Activated naive CD4-positive, alpha-beta T cell treated with anti-CD3 and anti-CD28 coated beads, Interleukin-2, amount 50 U/mL, for 72 hours (primary cell): Measurements from ENCODE around the gene DIS3L2. TPM values are rescaled to one million over a fixed set of nuclear protein-coding genes. Genes with fewer than 3 reads are reported as not detected.

Experiments used
- ATAC-seq, 2 donors: fragments of 150-1000 bp; cut with Tn5 transposase; 2 replicates each; pipeline ENCODE4 v1.10.0; 2021; ENCODE audit warnings: mild to moderate bottlenecking in 2 of 2, moderate library complexity in 2 of 2
- DNase-seq, 2 donors: peaks; one replicate each; pipeline ENCODE4 v3.0.0; 2021 to 2022; ENCODE audit warnings: low spot score in 2 of 2
- H3K27ac Mint-ChIP-seq, 2 donors: one replicate each; pipeline ENCODE4 v1.8.0; 2022; ENCODE audit warnings: mild to moderate bottlenecking in 2 of 2, mixed read lengths in 2 of 2
- H3K36me3 Mint-ChIP-seq, 2 donors: one replicate each; pipeline ENCODE4 v1.8.0; 2022; ENCODE audit warnings: mixed read lengths in 2 of 2
- H3K9me3 Mint-ChIP-seq, 2 donors: one replicate each; pipeline ENCODE4 v1.8.0; 2022; ENCODE audit warnings: mixed read lengths in 2 of 2
- total RNA-seq, 2 donors: library from RNA; stranded (reverse); gene quantifications; one replicate each; pipeline ENCODE4 v1.2.3, GENCODE V29; 2022

The DIS3L2 gene
- total RNA-seq, 2 donors from 2014 or later: 19.9 to 44.0 TPM

DNA sequence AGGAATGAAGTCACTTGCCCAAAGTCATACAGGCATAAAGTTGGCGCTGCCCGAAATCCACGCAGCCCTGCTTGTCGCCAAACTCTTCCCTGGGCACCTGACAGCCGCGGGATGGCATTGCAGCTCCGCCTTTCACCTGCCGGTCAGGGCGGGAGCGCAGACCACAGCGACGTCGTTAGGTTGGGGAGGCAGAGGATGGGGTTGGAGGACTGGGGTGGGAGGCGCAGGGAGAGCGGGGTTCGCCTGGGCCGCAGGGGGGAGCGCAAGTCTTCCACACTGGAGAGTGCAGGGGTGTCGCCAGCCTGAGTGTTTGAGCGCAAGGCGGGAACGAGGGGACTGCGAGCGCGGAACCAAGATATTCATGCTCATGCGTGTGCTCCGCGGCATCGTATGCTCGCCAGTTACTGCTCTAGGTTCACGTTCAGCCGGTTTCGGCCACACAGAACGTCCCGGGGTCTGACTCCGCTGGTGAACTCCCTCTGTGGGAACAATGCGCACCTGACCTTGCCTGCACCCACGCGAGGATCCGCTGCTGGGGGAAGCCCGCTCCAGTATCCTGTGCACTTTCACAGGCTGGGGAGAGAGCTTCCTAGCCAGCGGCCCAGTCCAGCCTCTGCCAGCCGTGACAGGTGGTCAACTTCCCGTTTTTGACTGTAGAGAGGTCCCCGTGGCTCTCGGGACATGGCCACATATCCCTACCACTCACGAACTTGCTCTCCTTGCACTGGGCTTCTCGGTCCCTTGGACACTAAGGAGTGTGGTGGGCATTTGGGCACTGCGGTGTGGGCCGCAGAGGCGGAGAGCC lies 34.5 kb upstream of the DIS3L2 start:
- no peaks in the 10 kb centered on the region for H3K36me3 Mint-ChIP-seq
- DNase-seq (peak in 1 of 2 donors; percentile 51), ATAC-seq (peak; percentile 20 to 27)

DNA sequence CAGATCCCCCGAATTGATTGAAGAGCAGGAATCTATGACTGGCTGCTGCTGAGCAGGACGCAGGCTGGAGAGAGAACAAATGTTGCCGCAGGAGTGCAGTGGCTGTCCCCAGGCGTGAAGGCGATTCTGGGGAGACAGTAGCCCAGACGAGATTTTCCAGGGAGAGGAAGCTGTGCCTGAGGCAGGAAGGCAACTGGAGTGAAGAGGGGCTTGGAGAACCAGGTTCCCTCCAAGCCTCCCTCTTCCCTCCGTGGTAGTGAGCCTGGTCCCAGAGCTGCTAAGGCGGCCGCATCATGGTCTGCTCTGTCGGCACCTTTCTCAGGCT lies 34.0 kb upstream of the DIS3L2 start:
- no peaks in the 10 kb centered on the region for H3K9me3 Mint-ChIP-seq
- no peaks in the 10 kb centered on the region for H3K36me3 Mint-ChIP-seq
- H3K27ac Mint-ChIP-seq: no peak overlapping the region
- DNase-seq: peak in 1 of 2 donors; percentile 21
- no peak for ATAC-seq

More for the DNA sequence above, 34.5 kb upstream of the DIS3L2 start:
- Mint-ChIP-seq H3K27ac (no peak overlapping the region), H3K9me3 (no peaks in the 10 kb centered on the region)

DNA sequence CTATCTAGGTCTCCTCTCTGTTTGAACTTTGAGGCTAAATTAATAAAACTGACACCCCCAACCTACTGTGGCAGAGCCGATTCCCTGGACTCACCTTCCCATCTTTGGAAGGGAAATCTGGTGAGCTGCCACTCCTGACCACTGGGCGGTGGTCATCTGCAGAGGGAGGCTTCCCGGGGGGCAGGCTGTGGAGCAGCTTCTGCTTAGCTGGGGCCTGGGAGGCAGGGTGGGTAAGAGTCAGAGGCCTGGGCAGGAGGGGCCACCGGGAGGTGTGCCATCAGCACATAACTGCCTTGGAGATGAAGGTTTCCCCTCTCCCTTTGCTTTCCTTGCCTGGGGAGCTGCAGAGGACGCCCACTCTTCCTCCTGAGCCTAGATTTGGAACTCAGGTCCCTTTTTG lies 33.0 kb upstream of the DIS3L2 start:
- Mint-ChIP-seq H3K27ac (no peak overlapping the region), H3K9me3 (no peaks in the 10 kb centered on the region), H3K36me3 (no peaks in the 10 kb centered on the region)
- peak in 1 of 2 donors; percentile 25 for DNase-seq
- ATAC-seq: no peak

DNA sequence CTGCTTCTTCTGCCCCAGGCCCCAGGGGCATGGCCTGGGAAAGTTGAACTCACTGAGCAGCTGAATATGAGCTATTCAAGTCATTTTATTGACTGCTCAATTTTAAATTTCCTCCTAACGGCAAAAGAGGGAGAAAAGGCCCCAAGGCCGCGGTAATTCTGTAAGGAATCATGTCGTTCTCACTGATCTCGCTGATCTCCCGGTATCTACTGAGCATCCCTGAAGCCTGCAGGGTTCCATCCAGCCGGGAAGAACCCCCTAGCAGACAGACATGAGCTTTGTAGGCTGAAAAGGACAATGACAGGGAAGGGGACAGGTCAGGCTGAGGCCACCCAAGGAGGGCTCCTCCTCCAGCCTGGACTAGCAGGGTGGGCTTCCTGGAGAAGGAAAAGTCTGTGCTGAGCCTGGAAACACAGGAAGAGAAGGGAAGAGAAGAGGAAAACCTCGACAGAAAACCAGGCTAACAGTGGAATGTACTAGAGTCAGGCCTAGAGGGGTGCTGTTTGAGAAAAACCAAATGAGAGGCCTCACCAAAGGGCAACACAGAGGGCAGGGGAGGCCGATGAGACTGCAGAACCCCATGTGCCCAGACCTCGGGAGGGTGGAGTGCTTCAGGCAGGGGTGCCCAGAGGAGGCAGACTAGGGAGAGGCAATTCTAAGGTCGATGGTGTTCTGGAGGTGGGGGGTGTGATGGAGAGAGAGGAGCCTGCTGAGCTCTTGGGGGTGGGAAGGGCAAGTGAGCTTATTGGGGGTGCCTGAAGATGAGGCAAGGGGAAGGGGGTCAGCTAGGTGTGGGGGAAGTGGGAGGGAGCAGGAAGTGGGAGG lies 32.4 kb upstream of the DIS3L2 start:
- DNase-seq (peak in 1 of 2 donors; percentile 44), ATAC-seq (no peak)
- Mint-ChIP-seq H3K27ac (no peak overlapping the region), H3K9me3 (no peaks in the 10 kb centered on the region), H3K36me3 (no peaks in the 10 kb centered on the region)

DNA sequence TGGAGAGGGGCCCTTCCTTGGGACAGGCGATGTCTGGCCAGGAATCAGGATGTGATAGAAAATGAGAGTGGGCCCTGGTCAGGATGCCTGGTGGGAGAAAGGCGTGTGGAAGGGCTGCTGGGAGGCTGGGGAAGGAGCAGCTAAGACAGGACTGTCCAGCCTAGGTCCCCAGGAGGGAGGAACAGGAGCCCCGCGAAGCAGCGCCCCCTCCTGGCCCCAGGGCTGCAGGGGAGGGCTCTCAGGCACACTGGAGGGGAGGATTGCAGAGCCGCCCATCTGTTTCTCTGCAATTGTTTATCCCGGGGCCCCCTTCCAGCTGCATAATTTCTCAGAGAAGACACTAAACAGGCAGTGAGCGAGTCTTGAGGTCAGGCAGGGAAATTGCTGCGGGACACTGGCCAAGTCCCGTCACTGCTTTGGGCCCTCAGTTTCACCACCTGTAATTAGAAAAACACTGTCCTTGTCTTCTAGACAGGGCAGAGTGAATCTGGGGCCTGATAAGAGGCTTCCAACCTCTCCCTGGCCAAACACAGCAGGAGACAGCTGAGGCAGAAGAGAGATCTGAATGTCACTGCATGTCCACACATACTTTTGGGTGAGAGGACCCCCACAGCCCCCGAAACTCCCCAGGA lies 31.4 kb upstream of the DIS3L2 start:
- peak; percentile 37 to 60 for DNase-seq
- H3K27ac Mint-ChIP-seq: no peak overlapping the region

DNA sequence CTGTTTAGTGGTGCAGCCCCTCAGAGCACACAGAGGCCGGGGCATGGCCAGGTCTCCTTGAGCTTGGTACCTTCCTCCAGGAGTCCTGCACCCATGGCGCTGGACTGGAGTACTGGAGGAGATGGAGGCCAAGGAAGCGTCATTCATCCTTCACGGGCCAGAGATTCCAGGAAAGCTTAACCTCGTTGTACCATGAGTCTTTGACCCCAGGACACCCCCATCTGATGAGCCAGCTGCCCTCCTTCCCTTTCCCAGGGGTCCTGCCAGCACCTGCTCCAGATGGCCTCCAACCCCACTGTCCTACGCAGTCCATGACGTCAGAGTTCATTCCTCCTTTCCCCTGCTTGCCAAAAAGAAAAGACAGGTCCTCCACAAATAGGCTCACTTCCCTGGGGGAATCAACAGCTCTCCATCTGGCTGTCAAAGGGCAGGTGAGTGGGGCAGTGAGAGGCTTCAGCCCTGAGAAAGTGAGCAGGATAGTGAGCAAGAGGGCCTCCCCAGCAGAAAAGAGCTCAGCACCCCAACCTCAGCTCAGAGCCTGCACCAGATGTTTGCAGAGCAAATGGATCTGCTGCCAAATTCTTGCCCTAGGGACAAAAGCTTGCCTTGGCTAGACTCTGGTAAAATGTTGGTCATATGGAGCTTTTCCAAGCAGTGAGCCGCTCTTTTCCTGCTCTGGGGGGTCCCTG lies 30.8 kb upstream of the DIS3L2 start:
- Mint-ChIP-seq H3K36me3 (no peaks in the 10 kb centered on the region), H3K9me3 (no peaks in the 10 kb centered on the region), H3K27ac (no peak overlapping the region)
- DNase-seq (peak in 1 of 2 donors; percentile 23), ATAC-seq (no peak)

More for the DNA sequence above, 31.4 kb upstream of the DIS3L2 start:
- Mint-ChIP-seq H3K9me3 (no peaks in the 10 kb centered on the region), H3K36me3 (no peaks in the 10 kb centered on the region)
- ATAC-seq: no peak

DNA sequence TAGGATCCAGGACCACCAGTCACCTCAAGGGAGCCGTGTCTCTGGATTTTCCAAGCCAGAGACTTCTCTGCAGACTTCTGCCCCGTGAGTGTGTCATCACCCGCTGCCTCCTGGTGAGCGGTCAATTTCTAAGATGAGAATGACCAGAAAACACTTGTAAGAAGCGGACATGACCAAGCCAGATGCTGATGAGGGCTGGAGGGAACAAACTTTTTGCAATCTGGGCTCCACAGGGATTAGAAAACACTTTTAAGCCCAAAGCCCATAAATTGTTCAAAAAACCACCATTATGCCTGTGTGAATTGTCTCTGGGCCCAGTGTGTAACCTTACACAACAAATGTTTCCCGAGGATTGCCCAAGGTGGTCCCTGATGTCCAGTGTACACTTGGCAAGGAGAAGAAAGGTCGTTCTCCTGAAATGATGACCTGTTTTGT lies 30.0 kb upstream of the DIS3L2 start:
- no peaks in the 10 kb centered on the region for H3K9me3 Mint-ChIP-seq
- ATAC-seq (no peak), DNase-seq (no peak)
- H3K36me3 Mint-ChIP-seq: no peaks in the 10 kb centered on the region
- no peak overlapping the region for H3K27ac Mint-ChIP-seq

DNA sequence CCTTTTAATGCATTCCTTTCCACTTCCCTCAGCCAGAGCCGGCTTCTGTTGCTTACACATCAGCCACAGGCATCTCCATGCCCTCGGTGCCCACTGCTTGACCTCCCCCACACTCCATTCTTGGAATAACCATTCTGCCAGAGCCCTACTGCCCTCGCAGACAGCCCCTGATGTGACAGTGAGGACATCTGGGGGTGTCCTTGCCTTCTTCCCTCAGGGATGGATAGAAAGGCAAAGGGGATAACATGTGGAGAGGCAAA lies 28.9 kb upstream of the DIS3L2 start:
- ATAC-seq (no peak), DNase-seq (peak in 1 of 2 donors; percentile 33)
- no peaks in the 10 kb centered on the region for H3K9me3 Mint-ChIP-seq
- H3K36me3 Mint-ChIP-seq: no peaks in the 10 kb centered on the region
- H3K27ac Mint-ChIP-seq: no peak overlapping the region

DNA sequence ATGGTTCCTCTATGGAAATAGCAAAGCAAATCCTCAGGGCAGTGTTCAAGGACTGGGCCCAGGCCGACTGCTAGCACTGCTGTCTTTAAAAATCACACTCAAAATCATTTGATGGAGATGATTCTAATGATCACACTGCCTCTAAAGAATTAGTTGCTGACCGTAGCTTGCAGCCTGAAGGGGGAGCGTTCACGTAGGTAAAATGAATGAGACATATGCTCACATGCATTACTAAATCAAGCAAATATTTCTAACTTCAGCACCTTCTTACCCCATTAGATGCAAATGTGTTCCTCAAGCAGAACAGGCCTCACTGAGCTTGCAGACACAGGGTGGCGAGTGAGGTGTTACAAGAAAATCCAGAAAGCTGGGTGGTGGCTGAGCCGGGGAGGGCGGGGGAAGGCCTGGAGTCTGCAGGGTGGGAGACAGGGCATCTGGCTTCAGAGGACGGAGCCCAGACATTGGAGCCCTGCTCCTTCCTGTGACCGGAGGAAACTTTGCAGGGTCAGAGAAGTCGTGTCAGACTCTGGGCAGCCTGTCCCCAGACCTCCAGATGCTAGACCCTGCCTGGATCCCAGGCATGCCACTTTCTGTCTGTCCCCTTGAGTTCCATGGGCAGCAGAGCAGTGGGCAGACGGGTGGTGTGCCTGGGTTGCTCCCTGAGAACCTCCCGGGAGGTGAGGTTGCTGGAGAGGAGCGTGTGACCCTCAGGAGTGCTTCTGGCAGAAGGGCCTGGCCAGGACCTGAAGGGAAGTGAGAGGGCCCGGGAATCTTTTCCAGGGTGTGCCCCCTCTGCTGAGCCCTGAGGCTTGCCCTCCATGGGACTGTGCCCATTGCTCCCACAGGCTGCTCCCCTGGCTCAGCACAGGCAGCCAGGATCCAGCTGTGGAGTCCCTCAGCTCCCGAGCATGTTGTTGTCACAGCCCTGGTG lies 28.3 kb upstream of the DIS3L2 start:
- no peak for ATAC-seq
- H3K9me3 Mint-ChIP-seq: no peaks in the 10 kb centered on the region

DNA sequence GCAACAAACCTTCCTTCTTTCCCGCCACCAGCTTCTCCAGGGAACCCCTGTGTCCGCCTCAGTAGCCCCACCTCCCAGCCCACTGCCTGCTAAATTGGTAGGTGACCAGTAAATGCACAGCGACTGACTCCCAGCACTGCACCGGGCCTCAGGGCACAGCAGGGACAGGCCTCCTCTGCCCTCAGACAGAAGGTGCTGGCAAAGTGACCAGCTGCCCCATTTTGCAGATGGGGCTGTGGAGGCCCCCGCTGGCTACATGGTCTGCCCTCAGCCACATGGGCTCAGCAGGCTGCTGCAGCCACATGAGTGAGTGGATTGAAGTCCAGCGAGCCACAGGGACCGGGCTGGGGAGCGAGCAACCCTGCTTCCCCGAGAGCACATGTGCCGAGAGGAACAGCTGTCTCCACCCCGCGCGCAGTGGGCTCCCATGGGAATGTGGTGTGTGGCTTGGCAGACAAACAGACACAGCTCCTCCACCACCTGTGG lies 27.6 kb upstream of the DIS3L2 start:
- no peak for DNase-seq
- ATAC-seq: no peak
- no peaks in the 10 kb centered on the region for H3K9me3 Mint-ChIP-seq
- H3K36me3 Mint-ChIP-seq: no peaks in the 10 kb centered on the region
- no peak overlapping the region for H3K27ac Mint-ChIP-seq

More for the DNA sequence above, 28.3 kb upstream of the DIS3L2 start:
- DNase-seq: peak in 1 of 2 donors; percentile 18
- Mint-ChIP-seq H3K36me3 (no peaks in the 10 kb centered on the region), H3K27ac (no peak overlapping the region)

DNA sequence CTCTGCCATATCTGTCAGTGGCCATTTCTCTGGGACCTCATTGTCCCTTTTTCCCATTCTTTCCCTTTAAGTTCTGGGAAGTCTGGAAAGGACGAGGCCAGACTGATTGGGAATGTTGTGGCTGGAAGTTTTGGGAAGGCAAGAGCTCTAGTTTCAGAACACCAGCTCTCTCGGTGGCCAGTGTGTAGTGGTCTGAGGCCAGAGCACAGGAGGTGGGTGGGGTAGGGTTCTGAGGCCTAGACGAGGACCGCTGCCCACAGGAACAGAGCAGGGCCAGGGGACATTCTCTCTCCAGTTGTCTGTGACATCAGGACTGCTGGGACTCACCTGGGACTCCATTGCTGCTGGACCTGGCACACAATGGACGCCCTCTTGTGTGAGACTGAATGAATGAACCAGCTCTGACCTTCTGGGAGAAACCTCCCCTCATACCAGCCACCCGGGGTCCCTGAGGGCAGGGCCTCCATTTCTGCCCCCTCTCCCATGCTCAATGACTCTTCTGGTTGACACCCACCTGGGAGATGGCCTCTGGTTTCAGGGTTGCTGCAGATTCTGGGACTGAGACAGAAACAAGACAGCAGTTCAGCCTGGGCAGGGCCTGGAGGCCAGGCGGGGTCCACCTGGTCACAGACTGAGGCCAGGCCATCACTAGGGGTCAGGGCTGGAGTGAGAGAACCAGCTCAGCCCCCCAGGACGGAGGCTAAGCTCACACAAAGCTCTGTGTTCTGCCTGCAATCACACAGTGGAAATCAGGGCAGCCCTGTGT lies 26.9 kb upstream of the DIS3L2 start:
- DNase-seq (no peak), ATAC-seq (no peak)
- Mint-ChIP-seq H3K36me3 (no peaks in the 10 kb centered on the region), H3K9me3 (no peaks in the 10 kb centered on the region), H3K27ac (no peak overlapping the region)

DNA sequence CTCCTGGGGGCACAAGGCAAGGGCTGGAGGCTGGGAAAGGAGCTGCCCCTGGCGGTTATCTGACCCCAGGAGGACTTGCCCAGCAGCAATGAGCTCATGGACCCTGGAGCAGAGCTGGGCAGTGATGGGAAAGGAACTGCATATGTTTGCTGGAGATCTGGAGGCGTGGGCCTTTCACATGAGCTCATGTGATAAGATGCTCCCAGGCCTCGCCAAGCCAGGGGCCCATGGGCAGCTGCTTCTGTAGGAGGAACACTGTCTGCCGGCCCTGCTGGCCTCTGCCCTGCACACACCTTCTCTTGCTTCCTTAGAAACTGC lies 26.3 kb upstream of the DIS3L2 start:
- peak in 1 of 2 donors; percentile 40 for DNase-seq
- Mint-ChIP-seq H3K27ac (no peak overlapping the region), H3K9me3 (no peaks in the 10 kb centered on the region), H3K36me3 (no peaks in the 10 kb centered on the region)
- ATAC-seq: no peak

DNA sequence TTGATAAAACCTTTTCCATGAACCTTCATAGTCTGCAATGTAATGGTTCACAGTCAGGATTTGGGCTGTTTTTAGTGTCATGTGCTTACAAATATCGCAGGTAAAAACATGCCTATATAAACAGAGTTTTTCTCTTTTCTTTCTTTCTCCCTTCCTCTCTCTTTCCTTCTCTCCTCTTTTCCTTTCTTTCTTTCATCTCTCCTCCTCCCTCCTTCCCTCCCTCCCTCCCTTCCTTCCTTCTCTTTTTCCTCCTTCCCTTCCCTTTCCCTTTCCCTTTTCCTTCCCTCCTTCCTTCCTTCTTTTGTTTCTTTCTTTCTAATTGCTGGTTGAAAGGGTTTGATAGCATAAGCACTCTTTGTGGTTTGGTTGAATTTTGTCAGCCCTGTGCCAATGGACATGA lies 25.7 kb upstream of the DIS3L2 start:
- no peaks in the 10 kb centered on the region for H3K9me3 Mint-ChIP-seq
- H3K27ac Mint-ChIP-seq: no peak overlapping the region
- DNase-seq (no peak), ATAC-seq (no peak)
- no peaks in the 10 kb centered on the region for H3K36me3 Mint-ChIP-seq

DNA sequence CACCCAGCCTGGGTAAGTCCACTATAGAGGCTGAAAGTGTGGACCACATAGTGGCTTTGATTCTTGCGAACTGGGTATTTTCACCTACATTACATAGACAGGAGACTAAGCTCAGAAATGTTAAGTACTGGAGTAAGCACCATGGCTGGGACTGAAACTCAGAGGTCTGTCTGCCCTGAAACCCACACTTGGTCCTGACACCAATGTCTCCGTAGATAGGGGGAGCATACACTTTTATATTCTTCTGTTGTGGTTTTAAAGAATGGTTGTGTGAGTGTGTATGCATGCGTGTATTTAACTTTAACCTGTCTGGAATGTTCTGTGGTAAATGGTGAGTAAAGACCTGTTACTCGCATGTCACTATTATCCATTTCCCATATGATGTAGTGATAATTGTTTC lies 25.0 kb upstream of the DIS3L2 start:
- H3K27ac Mint-ChIP-seq: no peak overlapping the region
- peak; percentile 46 to 73 for ATAC-seq
- H3K36me3 Mint-ChIP-seq: no peaks in the 10 kb centered on the region
- no peak for DNase-seq
- H3K9me3 Mint-ChIP-seq: no peaks in the 10 kb centered on the region

DNA sequence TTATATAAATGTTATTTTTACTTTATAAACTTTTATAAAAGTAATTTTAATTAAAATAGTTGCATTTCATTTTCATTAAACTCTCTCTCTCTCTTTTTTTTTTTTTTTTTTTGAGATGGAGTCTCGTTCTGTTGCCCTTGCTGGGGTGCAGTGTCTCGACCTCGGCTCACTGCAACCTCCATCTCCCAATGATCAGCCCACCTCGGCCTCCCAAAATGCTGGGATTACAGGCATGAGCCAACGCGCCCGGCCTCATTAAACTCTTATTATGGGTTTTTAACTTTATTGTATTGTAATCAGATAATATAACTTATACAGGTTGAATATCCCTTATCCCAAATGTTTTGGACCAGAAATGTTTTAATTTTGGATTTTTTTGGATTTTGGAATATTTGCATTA lies 24.5 kb upstream of the DIS3L2 start:
- ATAC-seq (no peak), DNase-seq (no peak)
- no peaks in the 10 kb centered on the region for H3K9me3 Mint-ChIP-seq
- no peaks in the 10 kb centered on the region for H3K36me3 Mint-ChIP-seq
- no peak overlapping the region for H3K27ac Mint-ChIP-seq
